HepG2 (cell line): Measurements from ENCODE around the gene KSR1. TPM values are rescaled to one million over a fixed set of nuclear protein-coding genes. Genes with fewer than 3 reads are reported as not detected.

Source experiments
- ATRX ChIP-seq: sonication (generic); formaldehyde crosslinking; IDR thresholded peaks from 2 replicates; pipeline ENCODE4 v1.4.0; 2020; ENCODE audit warnings: missing genetic modification reagents, borderline replicate concordance
- BHLHE40 ChIP-seq: IDR thresholded peaks from 2 replicates; pipeline ENCODE4 v1.6.1; 2011; ENCODE audit warnings: low read length, improper control_type of control experiment
- EHMT2 ChIP-seq: fragments of 200-600 bp; sonication (generic); IDR thresholded peaks from 2 replicates; pipeline ENCODE4 v1.7.0; 2017; ENCODE audit warnings: antibody characterized with exemption, low read depth, low read length, borderline replicate concordance
- ERF ChIP-seq: IDR thresholded peaks from 2 replicates; pipeline ENCODE4 v1.6.1; 2018; ENCODE audit warnings: missing biosample characterization, missing genetic modification reagents
- GLI4 ChIP-seq: sonication (generic); formaldehyde crosslinking; IDR thresholded peaks from 2 replicates; pipeline ENCODE4 v1.5.1; 2020; ENCODE audit warnings: missing genetic modification reagents, mild to moderate bottlenecking, moderate library complexity, borderline replicate concordance
- HMGA1 ChIP-seq: sonication (generic); formaldehyde crosslinking; conservative IDR thresholded peaks from 2 replicates; pipeline ENCODE4 v1.4.0; 2020; ENCODE audit warnings: missing genetic modification reagents
- KLF12 ChIP-seq: sonication (generic); formaldehyde crosslinking; IDR thresholded peaks from 2 replicates; pipeline ENCODE4 v1.4.0; 2020; ENCODE audit warnings: missing genetic modification reagents, borderline replicate concordance
- MYC ChIP-seq: sonication (generic); formaldehyde crosslinking; IDR thresholded peaks from 2 replicates; pipeline ENCODE4 v1.9.0; 2021; ENCODE audit warnings: missing genetic modification reagents, borderline replicate concordance
- NCOA5 ChIP-seq: sonication (generic); formaldehyde crosslinking; IDR thresholded peaks from 2 replicates; pipeline ENCODE4 v1.4.0; 2020; ENCODE audit warnings: missing genetic modification reagents
- RARA ChIP-seq: IDR thresholded peaks from 2 replicates; pipeline ENCODE4 v1.6.1; 2016; ENCODE audit warnings: missing genetic modification reagents, missing compliant biosample characterization
- RBM22 ChIP-seq: fragments of 200-400 bp; formaldehyde crosslinking; optimal IDR thresholded peaks from 2 replicates; pipeline ENCODE3; 2017; ENCODE audit warnings: mild to moderate bottlenecking, low read length, moderate library complexity
- RCOR2 ChIP-seq: IDR thresholded peaks from 2 replicates; pipeline ENCODE4 v1.6.1; 2016; ENCODE audit warnings: missing biosample characterization, missing genetic modification reagents
- TBL1XR1 ChIP-seq: fragments of 150-350 bp; IDR thresholded peaks from 2 replicates; pipeline ENCODE4 v1.6.1; 2014; ENCODE audit warnings: borderline replicate concordance, low read length; ENCODE audit not compliant: partially characterized antibody
- TCF7L2 ChIP-seq: IDR thresholded peaks from 2 replicates; pipeline ENCODE4 v1.6.1; 2011; ENCODE audit warnings: mild to moderate bottlenecking, low read depth, low read length, moderate library complexity
- THAP11 ChIP-seq: IDR thresholded peaks from 2 replicates; pipeline ENCODE4 v1.6.1; 2016; ENCODE audit warnings: missing biosample characterization, missing genetic modification reagents
- ZNF3 ChIP-seq: IDR thresholded peaks from 2 replicates; pipeline ENCODE4 v1.7.0; 2017; ENCODE audit warnings: inconsistent platforms
- ZNF44 ChIP-seq: sonication (generic); formaldehyde crosslinking; IDR thresholded peaks from 2 replicates; pipeline ENCODE4 v1.5.1; 2020; ENCODE audit warnings: mild to moderate bottlenecking, missing genetic modification reagents
- ZNF720 ChIP-seq: sonication (generic); formaldehyde crosslinking; IDR thresholded peaks from 2 replicates; pipeline ENCODE4 v1.4.0; 2020; ENCODE audit warnings: missing genetic modification reagents
- ZSCAN30 ChIP-seq: sonication (generic); formaldehyde crosslinking; IDR thresholded peaks from 2 replicates; pipeline ENCODE4 v1.5.0; 2020; ENCODE audit warnings: mild to moderate bottlenecking, missing genetic modification reagents
- polyA plus RNA-seq, 8 experiments: library from polyadenylated mRNA; depleted of rRNA in 3 of 8; stranded (reverse) in 7 of 8; unstranded in 1 of 8; fragments of >200 nt; fragmentation: Illumina TruSeq in 4 of 8; extraction: Trizol in 4 of 8; gene quantifications; 2 replicates each; pipeline versions ENCODE4 v1.2.1 to v1.2.3, GENCODE V29; 2011 to 2016; ENCODE audit warnings: low read depth in 4 of 8, missing spikeins in 1 of 8, mixed read lengths in 1 of 8; ENCODE audit not compliant: insufficient read depth in 1 of 8
- total RNA-seq, 5 experiments: library from RNA; depleted of rRNA; stranded (reverse); fragments of >200 nt; fragmentation: Illumina TruSeq; extraction: Trizol; gene quantifications; 2 replicates each; pipeline ENCODE4 v1.2.3, GENCODE V29; 2016; ENCODE audit warnings: low read depth in 1 of 5
- TF ChIP-seq, protein P1 (sequence below): IDR thresholded peaks from 2 replicates; pipeline ENCODE4 v1.6.1; 2016; ENCODE audit warnings: low read depth, borderline replicate concordance
- TF ChIP-seq, protein P2 (sequence below): IDR thresholded peaks from 2 replicates; pipeline ENCODE4 v1.6.1; 2018; ENCODE audit warnings: missing genetic modification reagents, mild to moderate bottlenecking, missing compliant biosample characterization
- TF ChIP-seq, protein P3 (sequence below): sonication (generic); formaldehyde crosslinking; IDR thresholded peaks from 2 replicates; pipeline ENCODE4 v1.5.1; 2020; ENCODE audit warnings: missing genetic modification reagents, mild to moderate bottlenecking, borderline replicate concordance
- TF ChIP-seq, protein P4 (sequence below): sonication (generic); formaldehyde crosslinking; IDR thresholded peaks from 2 replicates; pipeline ENCODE4 v1.5.1; 2020; ENCODE audit warnings: mild to moderate bottlenecking, missing genetic modification reagents
- TF ChIP-seq, protein P5 (sequence below): sonication (generic); formaldehyde crosslinking; IDR thresholded peaks from 2 replicates; pipeline ENCODE4 v1.5.1; 2020; ENCODE audit warnings: missing genetic modification reagents, mild to moderate bottlenecking, borderline replicate concordance

The KSR1 gene
- total and polyA plus RNA-seq, 2 of the 13 experiments (the other 11 are each of a cell fraction or from before 2014, with no cell fraction given): 10.1 to 16.6 TPM

DNA sequence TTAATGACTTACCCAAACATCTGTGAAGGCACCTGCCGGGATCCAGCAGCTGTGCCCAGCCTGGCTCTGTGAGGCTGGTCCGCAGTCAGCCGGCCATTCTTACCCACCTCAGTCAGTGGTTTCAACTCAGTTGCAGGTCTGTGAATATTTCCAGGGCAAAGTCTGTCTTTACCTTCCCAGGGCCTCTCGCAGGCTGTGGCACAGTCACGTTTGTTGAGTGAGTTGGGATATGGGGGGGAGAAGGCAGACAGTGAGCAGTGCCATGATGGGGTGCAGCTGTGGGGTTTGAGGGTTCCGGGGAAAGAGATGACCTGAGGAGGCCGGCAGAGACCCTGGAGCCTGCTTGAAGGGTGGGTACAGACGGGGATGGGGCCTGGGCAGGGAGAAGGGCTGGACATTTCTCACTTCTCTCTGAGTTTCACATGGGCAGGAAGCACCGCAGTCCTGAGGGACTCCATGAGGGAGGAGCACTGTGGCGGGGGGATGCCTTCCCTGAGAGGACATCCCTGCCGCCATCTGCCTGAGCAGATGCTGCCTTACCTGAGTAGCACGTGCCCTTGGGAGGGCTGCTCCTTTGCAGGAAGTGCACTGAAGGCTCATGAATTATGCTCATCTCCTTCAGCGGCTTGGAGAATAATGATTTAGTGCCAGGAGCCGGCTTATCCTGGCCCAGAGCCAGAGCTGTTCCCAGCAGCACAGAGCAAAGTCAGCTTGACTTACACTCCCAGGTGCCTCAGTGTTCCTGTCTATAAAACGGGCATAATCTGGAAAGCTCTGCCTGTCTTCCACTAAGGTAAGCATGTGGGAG, 48.1 kb downstream of the KSR1 start (continued):
- TF ChIP-seq, protein P1, sequence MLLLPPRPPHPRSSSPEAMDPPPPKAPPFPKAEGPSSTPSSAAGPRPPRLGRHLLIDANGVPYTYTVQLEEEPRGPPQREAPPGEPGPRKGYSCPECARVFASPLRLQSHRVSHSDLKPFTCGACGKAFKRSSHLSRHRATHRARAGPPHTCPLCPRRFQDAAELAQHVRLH (CRISPR knock-in tag): no peak
- TF ChIP-seq ZNF3 (CRISPR knock-in tag) (peak; percentile 73; the same call in 1 of the 2 replicates), RARA (CRISPR knock-in tag) (no peak), GLI4 (CRISPR knock-in tag) (no peak), NCOA5 (CRISPR knock-in tag) (no peak), MYC (CRISPR knock-in tag) (no peak), THAP11 (no peak), ATRX (CRISPR knock-in tag) (no peak), ZNF44 (no peak), BHLHE40 (peak; percentile 92), EHMT2 (no peak), ZSCAN30 (CRISPR knock-in tag) (no peak), ZNF720 (CRISPR knock-in tag) (no peak), RBM22 (no peak), RCOR2 (CRISPR knock-in tag) (peak; percentile 33; the same call in 1 of the 2 replicates), KLF12 (no peak), ERF (no peak), HMGA1 (CRISPR knock-in tag) (no peak), TCF7L2 (no peak), TBL1XR1 (no peak)
- TF ChIP-seq, protein P2, sequence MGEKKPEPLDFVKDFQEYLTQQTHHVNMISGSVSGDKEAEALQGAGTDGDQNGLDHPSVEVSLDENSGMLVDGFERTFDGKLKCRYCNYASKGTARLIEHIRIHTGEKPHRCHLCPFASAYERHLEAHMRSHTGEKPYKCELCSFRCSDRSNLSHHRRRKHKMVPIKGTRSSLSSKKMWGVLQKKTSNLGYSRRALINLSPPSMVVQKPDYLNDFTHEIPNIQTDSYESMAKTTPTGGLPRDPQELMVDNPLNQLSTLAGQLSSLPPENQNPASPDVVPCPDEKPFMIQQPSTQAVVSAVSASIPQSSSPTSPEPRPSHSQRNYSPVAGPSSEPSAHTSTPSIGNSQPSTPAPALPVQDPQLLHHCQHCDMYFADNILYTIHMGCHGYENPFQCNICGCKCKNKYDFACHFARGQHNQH (CRISPR knock-in tag): no peak
- TF ChIP-seq, protein P3, sequence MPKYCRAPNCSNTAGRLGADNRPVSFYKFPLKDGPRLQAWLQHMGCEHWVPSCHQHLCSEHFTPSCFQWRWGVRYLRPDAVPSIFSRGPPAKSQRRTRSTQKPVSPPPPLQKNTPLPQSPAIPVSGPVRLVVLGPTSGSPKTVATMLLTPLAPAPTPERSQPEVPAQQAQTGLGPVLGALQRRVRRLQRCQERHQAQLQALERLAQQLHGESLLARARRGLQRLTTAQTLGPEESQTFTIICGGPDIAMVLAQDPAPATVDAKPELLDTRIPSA (CRISPR knock-in tag): no peak
- TF ChIP-seq, protein P4, sequence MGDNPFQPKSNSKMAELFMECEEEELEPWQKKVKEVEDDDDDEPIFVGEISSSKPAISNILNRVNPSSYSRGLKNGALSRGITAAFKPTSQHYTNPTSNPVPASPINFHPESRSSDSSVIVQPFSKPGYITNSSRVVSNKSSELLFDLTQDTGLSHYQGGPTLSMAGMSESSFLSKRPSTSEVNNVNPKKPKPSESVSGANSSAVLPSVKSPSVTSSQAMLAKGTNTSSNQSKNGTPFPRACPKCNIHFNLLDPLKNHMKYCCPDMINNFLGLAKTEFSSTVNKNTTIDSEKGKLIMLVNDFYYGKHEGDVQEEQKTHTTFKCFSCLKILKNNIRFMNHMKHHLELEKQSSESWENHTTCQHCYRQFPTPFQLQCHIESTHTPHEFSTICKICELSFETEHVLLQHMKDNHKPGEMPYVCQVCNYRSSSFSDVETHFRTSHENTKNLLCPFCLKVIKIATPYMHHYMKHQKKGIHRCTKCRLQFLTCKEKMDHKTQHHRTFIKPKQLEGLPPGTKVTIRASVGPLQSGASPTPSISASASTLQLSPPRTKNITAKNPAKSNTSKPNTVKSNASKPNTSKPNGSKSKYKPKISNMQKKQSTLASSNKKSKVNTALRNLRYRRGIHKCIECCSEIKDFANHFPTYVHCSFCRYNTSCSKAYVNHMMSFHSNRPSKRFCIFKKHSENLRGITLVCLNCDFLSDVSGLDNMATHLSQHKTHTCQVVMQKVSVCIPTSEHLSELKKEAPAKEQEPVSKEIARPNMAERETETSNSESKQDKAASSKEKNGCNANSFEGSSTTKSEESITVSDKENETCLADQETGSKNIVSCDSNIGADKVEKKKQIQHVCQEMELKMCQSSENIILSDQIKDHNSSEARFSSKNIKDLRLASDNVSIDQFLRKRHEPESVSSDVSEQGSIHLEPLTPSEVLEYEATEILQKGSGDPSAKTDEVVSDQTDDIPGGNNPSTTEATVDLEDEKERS (CRISPR knock-in tag): peak; percentile 39; the same call in 1 of the 2 replicates
- TF ChIP-seq, protein P5, sequence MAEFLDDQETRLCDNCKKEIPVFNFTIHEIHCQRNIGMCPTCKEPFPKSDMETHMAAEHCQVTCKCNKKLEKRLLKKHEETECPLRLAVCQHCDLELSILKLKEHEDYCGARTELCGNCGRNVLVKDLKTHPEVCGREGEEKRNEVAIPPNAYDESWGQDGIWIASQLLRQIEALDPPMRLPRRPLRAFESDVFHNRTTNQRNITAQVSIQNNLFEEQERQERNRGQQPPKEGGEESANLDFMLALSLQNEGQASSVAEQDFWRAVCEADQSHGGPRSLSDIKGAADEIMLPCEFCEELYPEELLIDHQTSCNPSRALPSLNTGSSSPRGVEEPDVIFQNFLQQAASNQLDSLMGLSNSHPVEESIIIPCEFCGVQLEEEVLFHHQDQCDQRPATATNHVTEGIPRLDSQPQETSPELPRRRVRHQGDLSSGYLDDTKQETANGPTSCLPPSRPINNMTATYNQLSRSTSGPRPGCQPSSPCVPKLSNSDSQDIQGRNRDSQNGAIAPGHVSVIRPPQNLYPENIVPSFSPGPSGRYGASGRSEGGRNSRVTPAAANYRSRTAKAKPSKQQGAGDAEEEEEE (CRISPR knock-in tag): no peak
